ENCODE data around the gene PTTG1.

Gene PTTG1

DNA sequence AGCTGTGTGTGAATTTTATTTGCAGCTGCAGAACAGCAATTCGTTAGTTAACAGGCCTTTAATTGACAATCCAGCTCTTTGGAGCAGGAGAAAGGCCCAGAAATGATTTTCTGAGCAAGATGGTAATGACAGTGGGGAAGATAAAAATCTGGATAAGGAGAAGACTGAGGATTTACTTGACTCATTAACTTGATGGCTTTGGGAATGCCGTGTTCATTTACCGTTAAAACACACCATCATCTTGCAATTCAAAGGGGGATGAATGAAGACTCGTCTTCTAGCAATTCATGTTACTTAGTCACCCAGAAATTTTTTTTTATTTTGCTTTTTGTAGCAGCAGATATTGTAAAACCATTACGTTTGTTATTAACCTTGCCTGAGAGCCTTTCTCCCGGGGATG, 52.0 kb downstream of the PTTG1 start:
- no peak for DNase-seq

DNA sequence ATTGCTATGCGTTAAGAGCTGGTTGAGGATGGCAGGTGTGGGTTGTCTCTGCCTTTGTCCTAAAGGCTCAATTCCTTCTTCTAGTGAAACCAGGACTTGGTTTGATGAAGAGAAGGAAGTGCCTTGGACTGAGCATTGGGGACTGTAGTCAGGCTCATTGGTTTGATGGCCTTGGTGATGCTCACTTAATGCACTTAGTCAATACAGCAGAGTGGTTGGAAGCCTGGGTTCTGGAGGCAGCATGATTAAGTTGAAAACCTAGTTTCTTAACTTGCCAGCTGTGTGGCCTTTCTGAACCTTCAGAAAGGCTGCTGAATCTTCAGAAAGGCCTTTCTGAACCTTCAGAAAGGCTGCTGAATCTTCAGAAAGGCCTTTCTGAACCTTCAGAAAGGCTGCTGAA, 52.4 kb downstream of the PTTG1 start:
- DNase-seq, result no peak

DNA sequence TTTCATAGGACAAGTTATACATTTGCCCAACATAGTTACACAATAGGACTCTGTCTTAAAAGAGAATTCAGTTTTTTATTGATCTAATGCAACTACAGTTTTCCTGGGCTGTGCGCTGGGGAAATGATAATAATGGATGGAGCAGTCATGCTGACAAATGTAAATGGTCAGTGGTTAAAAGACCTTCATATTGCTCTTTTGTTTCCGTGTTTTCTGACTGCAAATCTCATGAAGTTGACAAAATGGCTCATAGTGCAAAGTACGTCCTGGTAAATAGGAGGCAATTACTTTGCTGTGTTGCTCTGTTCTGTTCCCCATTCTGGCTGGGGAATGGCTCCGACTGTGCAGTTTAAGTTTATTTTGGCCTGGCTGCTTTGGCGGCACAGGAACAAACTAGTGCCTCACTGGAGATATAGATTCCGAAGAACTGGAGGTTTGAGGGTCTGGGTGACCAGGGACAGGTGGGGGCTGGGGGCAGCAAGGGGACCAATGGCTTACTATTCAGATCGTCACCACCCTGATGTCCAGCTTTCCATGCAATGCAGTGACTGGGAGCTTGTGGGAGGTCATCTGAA, 54.3 kb downstream of the PTTG1 start:
- no peak for DNase-seq

DNA sequence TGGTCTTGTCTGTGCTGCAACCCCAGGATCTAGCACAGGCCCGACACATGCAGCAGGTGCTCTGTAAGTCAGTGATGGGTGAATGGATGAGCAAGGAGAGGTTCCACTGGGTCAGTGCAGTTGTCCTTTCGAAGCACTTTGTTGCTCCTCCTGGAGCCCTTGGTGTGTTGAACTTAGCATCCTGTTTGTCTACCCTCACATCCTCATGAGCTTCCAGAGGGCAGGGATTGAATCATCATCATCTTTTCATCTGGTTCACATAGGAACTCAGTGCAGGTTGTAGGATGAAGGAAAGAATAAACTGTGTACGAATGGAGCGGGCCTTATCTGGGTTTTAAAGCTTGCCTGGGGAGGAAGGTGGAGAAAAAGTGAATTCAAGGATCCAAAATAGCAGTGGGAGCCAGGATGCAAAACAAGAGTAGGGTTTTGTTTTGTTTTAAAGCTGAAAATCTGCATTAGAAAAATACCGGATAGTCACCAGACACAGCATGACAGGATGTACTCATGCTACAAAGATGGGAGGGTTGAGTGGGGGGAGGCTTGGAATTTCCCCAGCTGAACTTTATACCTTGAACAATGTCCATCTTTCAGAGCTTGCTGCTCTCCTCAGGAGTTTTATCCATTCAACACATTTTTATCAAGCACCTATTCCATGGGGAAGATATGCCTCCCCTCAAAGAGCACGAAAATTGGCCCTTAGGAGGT, 55.8 kb downstream of the PTTG1 start:
- peak; percentile 25 for DNase-seq

DNA sequence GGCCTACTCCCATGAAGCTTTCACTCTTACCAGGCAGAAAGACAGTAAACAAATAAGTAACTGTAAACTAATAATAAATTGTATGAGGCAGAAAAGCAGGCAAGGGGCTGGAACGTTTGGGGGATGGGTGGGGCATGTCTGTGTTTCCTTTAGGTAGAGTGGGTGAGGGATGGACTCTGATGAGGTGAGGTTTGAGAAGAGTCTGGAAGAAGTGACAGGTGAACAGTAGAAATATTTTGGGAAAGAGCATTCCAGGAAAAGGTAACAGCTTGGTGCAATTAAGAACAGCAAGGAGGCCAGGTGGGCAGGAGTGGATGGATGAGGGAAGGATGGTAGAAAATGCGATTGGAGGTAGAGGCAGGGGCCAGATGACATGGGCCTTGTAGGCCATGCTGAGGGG, 56.5 kb downstream of the PTTG1 start:
- DNase-seq, result no peak
